RPMI8226 (cell line): ENCODE data around the gene FOCAD.
"Not testable (repeated sequence)": the region's sequence is repeated elsewhere in the genome, so short reads cannot be mapped to it uniquely, and the experiment has no call there.

Experiments used
- DNase-seq: peaks from one replicate; pipeline ENCODE4 v3.0.0-alpha.2; 2015

FOCAD gene, protein sequence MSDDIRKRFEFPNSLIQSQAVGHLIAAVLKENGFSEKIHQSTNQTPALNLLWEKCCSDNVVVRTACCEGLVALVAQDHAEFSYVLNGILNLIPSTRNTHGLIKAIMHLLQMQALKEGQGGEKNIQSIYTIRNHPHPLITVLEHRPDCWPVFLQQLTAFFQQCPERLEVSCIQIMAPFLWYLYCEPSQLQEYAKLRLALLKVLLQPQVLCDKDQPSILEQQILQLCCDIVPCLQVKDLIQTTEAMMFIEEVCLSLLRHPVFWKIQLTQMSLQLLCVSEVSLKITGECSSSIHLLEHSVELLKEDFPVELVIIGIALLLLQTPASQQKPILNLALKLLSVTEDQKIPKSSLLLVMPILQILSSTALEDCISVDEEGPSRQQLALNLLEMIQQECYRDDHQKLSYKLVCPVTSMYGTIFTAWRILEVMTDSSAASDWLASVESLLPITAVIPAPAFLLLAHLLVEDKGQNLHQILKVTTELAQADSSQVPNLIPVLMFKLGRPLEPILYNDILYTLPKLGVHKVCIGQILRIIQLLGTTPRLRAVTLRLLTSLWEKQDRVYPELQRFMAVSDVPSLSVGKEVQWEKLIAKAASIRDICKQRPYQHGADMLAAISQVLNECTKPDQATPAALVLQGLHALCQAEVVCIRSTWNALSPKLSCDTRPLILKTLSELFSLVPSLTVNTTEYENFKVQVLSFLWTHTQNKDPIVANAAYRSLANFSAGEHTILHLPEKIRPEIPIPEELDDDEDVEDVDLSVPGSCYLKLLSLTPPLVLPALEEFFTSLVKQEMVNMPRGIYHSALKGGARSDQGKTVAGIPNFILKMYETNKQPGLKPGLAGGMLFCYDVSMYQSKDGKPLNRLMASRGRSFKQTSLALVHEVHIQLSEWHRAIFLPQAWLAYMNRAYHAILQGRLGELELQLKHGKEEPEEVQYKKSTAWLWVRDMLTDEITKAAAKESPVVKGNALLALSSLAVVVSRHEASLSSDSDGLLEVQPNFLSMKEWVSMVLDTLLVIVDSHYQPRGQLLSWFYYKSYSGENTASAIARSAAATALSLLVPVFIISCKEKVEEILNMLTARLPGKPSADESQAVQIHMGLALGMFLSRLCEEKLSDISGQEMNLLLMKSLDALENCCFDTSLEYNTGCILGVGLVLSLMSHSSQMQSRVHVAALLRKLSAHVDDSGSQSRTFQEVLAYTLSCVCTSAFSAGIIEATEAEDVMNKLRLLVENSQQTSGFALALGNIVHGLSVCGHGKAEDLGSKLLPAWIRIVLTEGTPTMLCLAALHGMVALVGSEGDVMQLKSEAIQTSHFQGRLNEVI (N-terminal part only)

DNA sequence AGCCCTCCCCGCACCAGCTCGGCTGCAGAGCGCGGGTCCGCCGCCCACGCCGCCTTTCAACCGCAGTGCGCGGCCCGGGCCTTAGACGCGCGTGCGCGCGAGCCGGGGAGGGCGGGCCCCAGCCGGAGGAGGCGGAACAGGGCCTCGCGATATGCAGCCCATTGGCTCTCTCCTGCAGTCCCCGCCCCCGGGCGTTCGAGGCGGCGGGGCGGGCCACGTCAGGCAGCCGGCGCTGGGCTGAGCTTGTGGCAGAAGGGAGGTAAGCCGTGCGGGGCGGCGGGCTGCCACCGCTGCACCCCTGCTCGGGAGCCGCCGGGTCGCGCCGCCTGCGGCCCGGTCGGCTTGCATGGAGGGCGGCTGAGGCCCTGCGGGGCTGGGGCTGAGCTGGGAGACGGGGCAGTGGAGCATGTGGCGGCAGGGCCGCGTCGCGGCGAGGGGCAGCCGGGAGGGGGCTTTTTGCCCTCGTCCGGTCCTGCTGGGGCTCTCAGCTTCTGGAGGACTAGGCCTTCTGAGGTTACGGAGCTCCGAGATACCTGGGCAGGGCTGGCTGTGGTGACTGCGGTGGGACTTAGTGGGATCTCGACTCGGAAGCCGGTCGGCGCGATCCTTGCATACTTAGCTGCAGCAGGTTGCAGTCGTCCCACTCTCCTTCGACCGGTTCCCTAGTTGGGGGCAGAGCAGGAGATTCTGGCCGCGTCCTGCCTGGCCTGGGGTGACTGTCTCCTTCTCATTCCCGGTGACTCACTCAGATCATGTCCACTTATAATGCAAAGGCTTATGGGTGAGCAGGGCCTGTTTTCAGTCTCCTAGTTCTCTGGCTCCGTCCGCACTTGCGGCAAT is at the start of gene FOCAD:
TSS of gene FOCAD (plus strand) at position 225 of the 840 bp plus-strand sequence. CDS start 31,095 bp downstream, outside the sequence.
- peak; percentile 96 for DNase-seq

DNA sequence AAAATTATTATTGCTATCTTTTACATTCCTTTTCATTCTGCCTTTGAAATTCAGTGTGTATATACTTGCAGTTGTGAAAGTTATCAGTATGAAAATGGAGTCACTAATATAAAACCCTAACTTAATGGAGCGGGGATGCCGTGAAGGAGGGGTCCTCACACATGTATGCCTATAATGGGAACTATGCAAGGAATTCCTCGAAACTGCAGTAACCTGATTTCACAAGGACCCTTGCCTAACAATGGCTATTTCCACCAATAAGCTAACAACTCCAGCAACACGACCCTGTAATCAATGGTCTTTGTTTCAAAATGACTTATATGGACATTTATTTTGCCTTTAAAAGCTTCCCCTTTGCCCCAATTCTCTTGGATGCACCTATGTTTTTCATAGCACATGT is 49.2 kb upstream of the FOCAD start:
- DNase-seq, result no peak

DNA sequence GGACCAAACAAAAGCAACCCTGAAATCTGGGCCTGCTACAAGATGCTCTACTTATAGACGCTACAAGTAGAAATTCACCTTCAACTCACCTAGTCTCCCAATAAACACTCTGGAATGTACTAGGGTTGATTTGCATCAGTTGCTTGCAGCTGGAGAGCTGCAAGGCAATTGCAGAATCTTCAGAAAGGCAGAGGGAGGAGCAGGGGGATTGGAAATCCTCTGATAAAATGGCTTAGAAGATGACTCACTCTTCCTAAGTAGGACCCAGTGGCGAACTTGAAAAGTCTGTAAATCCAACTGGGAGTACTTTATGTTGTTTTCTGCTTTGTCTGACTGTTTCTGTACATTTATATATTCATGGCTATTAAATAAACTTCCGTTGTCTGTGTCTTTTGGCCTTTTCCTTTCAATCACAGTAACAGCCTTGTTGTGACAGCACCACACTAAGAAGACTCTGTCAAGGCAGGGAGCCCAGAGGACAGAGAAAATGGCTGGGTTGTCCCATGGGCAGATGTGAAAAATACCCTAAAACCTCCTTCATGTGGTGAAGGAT is 47.1 kb upstream of the FOCAD start:
- no peak for DNase-seq

DNA sequence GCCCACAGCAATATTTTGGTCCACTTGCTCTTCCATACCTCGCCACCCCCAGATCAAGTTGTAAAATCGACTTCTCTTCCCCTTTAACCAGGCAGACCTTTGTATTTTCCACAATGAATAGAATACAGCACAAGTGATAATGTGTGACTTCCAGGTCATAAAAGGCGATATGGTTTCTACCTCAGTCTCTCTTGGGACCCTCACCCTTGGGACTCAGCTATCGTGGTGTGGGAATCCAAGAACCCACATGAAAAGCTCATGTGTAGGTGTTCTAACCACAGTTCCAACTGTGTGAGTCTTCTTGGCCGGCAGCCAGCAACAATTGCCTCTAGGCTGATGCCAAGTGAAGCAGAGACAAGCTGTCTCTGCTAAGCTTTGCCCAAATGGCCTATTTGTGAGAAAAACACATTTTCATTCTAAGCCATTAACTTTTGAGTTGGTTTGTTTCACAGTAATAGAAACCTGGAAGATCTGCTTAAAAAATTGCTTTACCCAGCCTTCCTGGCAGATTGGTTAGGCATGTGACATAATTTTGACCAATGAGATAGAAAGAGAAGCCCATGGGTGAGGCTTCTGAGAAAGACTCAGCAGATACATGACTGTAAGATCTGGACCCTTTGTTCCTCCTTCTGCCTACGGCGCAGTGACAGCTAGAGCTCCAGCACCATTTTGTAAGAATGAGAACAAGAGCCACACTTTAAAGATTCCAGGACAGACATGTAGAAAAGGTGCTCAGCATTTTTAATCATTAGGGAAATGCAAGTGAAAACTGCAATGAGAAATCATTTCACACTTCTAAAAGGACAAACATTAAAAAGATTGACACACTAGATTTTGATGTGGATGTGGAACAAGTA is 43.5 kb upstream of the FOCAD start:
- peak; percentile 92 for DNase-seq

DNA sequence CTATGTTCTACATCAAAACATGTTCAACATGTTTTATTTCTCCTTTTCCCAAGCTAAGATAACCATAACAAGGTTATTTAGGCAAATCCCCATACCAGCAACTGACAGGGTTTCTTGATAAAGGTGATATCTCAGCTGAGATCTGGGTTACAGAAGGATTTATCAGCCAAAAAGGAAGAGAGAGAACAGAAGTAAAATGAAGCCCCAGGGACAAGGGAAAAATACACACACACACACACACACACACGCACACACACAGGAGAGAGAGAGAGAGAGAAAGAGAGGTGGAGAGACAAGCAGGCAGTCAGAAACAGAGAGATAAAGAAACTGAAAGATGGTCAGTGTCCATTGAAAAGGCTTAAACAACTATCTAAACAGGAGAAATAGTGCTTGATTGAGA is 42.0 kb upstream of the FOCAD start:
- DNase-seq, result no peak

DNA sequence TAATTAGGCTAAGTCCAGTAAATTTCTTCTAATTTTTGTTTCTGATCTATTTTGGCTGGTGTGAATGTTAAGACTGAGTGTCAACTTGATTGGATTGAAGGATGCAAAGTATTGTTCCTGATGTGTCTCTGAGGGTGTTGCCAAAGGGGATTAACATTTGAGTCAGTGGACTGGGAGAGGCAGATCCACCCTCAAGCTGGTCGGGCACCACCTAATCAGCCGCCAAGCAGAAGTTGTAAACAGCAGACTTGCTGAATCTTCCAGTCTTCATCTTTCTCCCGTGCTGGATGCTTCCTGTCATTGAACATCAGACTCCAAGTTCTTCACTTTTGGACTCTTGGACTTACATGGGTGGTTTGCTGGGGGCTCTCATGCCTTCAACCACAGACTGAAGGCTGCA is 40.4 kb upstream of the FOCAD start:
- no peak for DNase-seq

DNA sequence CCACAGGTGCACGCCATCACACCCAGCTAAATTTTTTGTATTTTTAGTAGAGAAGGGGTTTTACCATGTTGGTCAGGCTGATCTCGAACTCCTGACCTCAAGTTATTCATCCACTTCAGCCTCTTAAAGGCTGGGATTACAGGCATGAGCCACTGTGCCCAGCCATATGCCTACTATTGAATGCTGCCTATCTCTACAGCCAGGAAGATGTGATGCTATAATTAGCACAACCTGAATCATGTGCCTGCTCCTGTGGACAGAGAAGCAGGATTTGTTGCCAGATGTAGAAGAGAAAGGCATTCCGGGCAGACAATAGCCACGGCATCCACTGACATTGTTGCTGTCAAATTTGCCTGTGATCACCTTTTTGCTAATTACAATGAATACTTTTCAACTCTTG is 37.4 kb upstream of the FOCAD start:
- no peak for DNase-seq

DNA sequence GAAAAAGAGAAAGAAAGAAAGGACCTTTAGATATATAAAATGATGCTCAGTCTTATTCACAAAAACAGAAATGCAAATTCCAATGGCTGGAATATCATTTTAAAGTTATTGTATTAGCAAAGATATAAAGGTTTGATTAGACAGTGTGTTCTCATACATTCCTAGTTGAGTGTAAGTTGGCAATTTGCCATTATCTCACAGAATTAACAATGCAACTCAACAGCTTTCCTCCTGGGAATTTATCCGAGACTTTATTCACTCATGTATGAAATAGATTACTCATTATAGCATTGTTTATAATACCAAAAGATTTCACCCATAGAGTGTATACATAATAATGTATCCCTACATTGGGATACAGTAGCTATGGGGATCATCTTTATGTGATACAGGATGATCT is 34.7 kb upstream of the FOCAD start:
- DNase-seq, result no peak

DNA sequence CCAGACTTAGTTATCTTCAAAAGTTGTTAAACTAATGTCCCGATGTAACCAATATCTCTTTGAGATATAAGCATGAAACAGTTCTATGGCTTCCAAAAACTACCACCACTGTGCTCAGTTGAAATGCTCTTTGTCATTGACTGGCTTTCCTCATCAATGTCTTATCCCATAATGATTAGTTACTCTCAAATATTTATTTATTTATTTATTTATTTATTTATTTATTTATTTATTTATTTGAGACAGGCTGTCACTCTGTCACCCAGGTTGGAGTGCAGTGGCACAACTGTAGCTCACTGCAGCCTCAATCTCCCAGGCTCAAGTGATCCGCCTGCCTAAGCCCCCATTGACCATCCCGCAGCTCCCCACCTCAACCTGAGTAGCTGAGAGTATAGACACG is 33.7 kb upstream of the FOCAD start:
- no peak for DNase-seq

DNA sequence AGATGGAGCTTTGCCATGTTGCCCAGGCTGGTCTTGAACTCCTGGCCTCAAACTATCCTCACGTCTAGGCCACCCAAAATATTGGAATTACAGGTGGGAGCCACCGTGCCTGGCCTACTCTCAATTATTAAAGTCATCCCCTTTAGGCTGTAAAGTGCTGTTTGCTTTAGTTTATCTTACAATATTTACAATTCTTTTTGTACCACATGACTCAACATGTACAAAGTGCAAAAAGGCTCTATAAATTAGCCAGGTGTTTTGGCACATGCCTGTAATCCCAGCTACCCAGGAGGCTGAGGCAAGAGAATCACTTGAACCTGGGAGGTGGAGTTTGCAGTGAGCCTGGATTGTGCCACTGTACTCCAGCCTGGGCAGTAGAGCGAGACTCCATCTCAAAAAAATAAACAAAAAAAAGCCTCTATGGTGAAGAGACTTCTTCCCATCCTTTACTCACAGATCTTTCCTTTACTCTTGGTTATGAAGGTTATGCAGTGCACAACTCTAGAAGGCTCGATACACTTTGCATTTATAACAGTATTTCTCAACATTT is 33.2 kb upstream of the FOCAD start:
- no peak for DNase-seq

DNA sequence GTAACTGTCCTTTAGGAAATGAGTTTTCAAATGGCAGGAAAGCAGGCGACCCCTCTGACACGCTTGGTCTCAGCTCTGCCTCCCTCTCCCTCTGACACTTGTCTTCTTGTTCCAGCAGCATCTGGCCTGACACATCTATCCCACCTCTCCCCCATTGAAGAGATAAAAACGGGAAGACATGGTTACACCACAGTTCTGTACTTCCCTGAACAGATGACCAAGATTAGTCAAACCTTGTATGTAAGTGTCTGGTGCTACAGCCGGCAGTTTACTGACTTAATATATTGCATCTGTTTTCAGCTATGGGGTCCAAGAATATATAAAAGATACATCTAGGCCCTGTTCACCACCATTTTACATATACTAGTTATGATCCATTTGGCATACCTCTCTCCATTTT is 32.1 kb upstream of the FOCAD start:
- DNase-seq, result no peak

DNA sequence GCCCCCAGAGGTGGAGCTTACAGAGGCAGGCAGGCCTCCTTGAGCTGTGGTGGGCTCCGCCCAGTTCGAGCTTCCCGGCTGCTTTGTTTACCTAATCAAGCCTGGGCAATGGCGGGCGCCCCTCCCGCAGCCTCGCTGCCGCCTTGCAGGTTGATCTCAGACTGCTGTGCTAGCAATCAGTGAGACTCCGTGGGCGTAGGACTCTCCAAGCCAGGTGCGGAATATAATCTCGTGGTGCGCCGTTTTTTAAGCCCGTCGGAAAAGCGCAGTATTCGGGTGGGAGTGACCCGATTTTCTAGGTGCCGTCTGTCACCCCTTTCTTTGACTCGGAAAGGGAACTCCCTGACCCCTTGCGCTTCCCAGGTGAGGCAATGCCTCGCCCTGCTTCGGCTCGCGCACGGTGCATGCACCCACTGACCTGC is 25.8 kb upstream of the FOCAD start:
- DNase-seq, result not testable (repeated sequence)

DNA sequence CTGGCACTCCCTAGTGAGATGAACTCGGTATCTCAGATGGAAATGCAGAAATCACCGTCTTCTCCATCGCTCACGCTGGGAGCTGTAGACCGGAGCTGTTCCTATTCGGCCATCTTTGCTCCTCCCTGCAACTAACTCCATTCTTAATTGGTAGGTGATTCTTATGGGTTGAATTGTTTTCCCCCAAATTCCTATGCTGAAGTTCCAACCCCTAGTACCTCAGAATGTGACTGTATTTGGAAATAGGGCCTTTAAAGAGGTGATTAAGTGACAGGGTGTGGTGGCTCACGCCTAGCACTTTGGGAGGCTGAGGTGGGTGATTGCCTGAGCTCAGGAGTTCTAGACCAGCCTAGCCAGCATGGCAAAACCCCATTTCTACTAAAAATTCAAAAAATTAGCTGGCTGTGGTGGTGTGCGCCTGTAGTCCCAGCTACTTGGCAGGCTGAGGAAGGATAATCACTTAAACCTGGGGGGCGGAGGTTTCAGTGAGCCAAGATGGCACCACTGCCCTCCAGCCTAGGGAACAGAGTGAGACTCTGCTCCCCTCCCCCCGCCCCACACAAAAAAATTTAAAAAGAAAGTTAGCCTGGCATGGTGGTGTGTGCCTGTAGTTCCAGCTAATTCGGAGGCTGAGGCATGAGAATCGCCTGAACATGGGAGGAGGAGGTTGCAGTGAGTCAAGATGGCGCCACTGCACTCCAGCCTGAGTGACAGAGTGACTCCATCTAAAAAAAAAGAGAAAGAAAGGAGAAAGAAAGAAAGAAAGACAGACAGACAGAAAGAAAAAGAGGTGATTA is 25.2 kb upstream of the FOCAD start:
- peak; percentile 5 for DNase-seq

DNA sequence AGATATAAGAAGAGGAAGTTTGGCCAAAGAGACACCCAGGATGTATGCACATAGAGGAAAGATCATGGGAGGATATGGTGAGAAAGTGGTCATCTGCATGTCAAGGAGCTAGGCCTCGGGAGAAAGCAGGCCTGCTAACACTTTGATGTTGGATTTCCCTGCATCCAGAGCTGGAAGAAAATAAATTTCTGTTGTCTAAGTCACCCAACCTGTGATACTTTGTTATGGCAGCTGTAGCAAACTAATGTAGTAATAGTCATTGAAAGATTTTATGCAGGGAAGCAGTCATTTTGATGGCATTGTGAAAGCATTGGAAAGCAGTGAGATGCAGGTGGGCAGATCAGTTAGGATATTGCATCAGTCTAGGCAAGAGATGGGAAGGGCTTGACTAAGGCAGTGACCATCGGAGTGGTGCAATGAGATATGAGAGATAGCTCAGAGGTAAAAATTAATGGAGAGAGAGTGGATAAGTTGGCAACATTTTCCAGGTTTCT is 24.5 kb upstream of the FOCAD start:
- DNase-seq, result no peak

DNA sequence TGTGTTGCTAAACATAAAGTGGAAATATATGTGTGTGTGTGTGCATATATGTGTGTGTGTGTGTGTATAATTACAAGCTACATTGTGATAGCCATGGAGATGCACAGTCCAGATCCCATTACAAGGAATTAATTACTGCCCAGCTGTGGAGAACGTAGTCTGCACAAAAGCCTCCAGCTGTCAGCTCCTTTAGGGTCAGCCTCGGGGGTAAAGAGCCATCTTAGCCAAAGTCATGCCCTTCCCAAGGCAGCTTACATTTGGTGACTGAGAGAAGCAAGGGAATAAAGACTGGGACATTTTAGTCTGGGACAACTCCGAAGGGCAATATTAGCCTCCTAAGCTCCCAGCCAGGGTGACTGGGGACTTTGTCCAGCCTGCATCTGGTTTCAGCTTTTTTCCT is 21.9 kb upstream of the FOCAD start:
- DNase-seq, result no peak

DNA sequence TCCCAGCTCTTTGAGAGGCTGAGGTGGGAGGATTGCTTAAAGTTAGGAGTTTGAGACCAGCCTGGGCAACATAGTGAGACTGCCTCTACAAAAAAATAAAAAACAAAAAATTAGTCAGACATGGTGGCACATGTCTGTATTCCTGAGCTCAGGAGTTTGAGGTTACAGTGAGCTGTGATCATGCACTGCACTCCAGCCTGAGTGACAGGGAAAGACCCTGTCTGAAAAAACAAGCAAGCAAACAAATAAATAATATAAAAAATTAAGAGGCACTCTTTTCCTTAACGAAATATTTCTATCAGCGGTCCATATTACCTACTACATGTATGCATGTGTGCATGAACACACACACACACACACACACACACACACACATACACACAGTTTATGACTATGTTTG is 20.9 kb upstream of the FOCAD start:
- DNase-seq, result no peak

DNA sequence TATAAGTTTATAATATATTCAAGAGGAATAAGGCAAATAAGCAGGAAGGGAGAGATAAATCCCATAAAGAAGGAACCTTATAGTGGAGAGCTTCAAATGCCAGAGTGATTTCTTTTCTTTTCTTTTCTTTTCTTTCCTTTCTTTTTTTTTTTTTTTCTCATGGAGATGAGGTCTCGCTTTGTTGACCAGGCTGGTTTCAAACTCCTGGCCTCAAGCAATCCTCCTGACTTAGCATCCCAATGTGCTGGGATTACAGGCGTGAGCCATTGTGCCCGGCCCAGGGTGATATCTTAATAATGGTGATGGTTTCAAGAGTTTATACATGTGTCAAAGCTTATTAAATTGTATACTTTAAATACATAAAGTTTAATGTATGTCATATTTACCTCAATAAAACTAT is 19.6 kb upstream of the FOCAD start:
- no peak for DNase-seq

DNA sequence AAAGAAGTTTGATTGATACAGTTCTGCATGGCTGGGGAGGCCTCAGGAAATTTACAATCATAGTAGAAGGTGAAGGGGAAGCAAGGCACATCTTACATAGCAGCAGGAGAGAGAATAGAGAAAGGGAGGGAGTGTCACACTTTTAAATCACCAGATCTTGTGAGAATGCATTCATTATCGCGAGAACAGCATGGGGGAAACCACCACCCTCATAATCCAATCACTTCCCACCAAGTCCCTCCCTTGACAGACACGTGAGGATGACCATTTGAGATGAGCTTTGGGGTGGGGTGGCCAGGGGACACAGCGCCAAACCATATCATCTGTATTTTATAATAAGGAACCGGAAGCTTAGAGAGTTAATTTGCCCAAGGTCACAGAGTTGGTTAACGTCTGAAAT is 13.7 kb upstream of the FOCAD start:
- DNase-seq, result no peak

DNA sequence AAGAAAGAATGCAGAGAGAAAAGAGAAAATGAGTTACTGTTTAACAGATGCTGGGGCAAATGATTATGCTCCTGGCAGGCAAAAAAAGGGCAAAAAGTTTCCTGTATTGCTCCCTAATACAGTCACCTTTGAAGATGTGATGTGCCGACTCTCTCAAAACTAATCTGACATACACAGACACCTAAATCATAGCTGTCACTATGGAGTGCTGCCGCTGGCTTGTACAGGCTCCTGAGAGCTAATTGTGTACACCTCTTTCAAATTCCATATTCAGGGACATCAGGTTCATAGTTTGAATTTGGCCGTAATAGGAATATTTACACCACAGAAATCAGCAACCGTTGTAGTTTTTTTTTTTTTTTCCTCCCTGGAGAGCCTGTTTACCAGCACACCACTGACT is 12.4 kb upstream of the FOCAD start:
- DNase-seq, result no peak
